Left ventricle myocardium inferior (tissue), 1 donor: ENCODE measurements around the gene POR. TPM values are rescaled to one million over a fixed set of nuclear protein-coding genes. Genes with fewer than 3 reads are reported as not detected.

ENCODE experiments used
- DNase-seq: peaks from one replicate; pipeline ENCODE4 v3.0.0-alpha.2; 2020
- H3K27ac ChIP-seq: fragments of 200-600 bp; replicated peaks from 2 replicates; pipeline ENCODE4 v1.8.0; 2021
- H3K27me3 ChIP-seq: fragments of 200-600 bp; 2 replicates; pipeline ENCODE4 v1.8.0; 2021; ENCODE audit warnings: low read depth
- H3K36me3 ChIP-seq: fragments of 200-600 bp; 2 replicates; pipeline ENCODE4 v1.8.0; 2021
- H3K4me1 ChIP-seq: fragments of 200-600 bp; 2 replicates; pipeline ENCODE4 v1.8.0; 2021
- H3K4me3 ChIP-seq: fragments of 200-600 bp; 2 replicates; pipeline ENCODE4 v1.8.0; 2021; ENCODE audit warnings: mild to moderate bottlenecking, moderate library complexity
- H3K9me3 ChIP-seq: fragments of 200-600 bp; replicated peaks from 2 replicates; pipeline ENCODE4 v1.8.0; 2021
- CTCF ChIP-seq: fragments of 200-600 bp; IDR thresholded peaks from 2 replicates; pipeline ENCODE4 v1.8.0; 2021; ENCODE audit warnings: antibody characterized with exemption, mild to moderate bottlenecking, borderline replicate concordance
- intact Hi-C: fragments of 100-400 bp; cut with micrococcal nuclease; formaldehyde crosslinking; loops from one replicate; pipeline ENCODE4 v1.11.0; 2022
- total RNA-seq: library from RNA; stranded (reverse); fragmentation: NEBNext Ultra II Directional; extraction: Animal tissue kit (Norgen Biotek cat#: 25700); gene quantifications from one replicate; pipeline ENCODE4 v1.2.1, GENCODE V29; 2021
- donor health status: DM: no; HTN: yes; CAD: no; lungs with severe emphysema.

Gene POR
- total RNA-seq, 1 donor from 2014 or later = 72.9 TPM

DNA sequence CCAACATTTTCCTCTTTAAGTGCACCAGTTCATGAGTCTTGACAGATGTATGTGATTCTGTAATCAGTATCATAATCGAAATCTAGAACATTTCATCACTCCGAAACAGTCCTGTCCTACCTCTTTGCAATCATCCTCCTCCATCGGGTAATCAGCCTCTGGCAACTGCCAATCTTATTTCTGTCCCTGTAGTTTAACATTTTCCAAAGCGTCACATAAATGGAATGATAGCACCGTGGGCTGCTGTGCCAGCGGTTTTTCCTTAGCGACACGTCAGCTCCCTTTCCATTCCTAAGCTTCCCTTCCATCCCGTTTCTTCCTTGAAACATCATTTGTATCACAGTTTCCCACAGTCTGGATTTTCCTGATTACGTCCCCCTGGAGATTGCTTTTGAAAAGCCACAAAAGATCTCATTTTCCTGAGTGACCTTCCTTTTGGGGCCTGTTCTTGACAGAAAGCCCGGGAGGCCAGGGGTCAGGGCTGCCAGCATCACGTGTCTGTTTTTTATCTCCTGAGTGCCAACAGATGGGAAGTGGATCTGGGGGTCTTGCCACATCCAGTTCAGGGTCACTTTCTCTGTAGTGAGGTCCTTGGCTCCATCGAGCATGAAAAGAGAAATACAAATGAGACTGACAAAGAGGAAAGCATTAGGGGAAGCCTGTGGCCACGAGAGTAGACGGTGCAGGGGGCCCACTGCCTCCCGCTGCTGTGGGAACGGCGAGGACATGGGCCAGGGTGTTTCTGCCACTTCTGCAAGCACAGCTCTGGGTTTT is 47.8 kb downstream of the POR start:
- intact Hi-C loops = no loop called here
- H3K36me3 ChIP-seq = peaks cover 17% of the 10 kb centered on the region
- TF ChIP-seq CTCF = no peak
- peak overlapping the region; percentile 18 for H3K4me3 ChIP-seq
- DNase-seq = no peak
- H3K27me3 ChIP-seq = no peaks in the 10 kb centered on the region
- H3K9me3 ChIP-seq = no peaks in the 10 kb centered on the region
- peaks cover 63% of the 10 kb centered on the region for H3K4me1 ChIP-seq
- H3K27ac ChIP-seq = peak overlapping the region; percentile 89

DNA sequence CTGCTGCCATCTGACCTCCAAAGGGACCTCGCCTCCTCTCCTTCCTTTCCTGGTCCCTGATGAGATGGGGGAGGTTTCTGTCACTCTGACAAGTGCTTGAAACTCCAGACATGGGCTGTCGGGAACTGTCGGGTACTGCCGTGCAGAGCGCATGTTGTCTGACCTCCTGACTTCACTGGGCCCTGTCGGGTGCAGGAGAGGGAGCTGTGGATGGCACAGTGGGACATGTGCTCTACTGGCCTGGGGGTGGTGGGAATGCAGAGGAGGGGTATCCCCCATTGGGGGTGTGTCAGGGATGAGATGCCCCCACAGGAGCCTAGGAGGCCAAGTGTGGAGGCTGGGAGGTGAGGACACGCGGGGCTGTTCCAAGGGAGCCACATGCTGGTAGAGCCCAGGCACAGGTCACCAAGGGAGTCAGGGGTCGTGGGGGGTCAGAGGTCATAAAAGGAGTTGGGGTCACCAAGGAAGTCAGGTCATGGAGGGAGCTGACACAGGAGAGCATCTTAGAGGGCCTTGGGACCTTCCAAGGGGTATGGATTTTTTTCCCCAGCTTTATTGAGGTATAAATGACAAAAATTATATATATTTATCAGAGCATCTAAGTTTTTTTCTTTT is 48.5 kb downstream of the POR start:
- peaks cover 70% of the 10 kb centered on the region for H3K4me1 ChIP-seq
- TF ChIP-seq CTCF = no peak
- intact Hi-C loops = no loop called here
- peak overlapping the region; percentile 18 for H3K4me3 ChIP-seq
- H3K9me3 ChIP-seq = no peaks in the 10 kb centered on the region
- DNase-seq = no peak
- no peaks in the 10 kb centered on the region for H3K27me3 ChIP-seq
- peak overlapping the region; percentile 89 for H3K27ac ChIP-seq
- H3K36me3 ChIP-seq = peaks cover 10% of the 10 kb centered on the region

DNA sequence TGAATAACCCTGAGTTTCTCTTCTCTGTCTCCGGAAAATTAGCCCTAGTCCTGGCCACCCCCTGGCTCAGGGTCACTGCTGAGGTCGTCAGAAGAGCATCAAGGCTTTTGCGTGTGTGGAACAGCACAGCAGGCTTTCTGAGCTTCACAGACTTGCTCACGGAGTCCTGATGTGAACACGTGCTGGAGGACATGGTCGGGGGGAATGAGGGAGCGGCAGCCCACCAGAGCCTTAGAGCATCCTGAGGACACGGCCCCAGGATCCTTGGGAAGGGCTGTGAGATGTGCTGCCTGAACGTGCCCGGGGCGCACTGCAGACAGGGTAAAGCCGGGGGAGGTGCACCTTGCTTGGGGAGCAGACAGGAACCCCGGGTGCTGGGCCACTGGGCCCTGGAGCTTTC is 50.7 kb downstream of the POR start:
- H3K36me3 ChIP-seq = peaks cover 3% of the 10 kb centered on the region
- H3K27ac ChIP-seq = peak overlapping the region; percentile 89
- no peak for DNase-seq
- TF ChIP-seq CTCF = no peak
- H3K27me3 ChIP-seq = no peaks in the 10 kb centered on the region
- no peaks in the 10 kb centered on the region for H3K9me3 ChIP-seq
- H3K4me1 ChIP-seq = peaks cover 90% of the 10 kb centered on the region
- intact Hi-C loops = no loop called here
- H3K4me3 ChIP-seq = peak overlapping the region; percentile 19

DNA sequence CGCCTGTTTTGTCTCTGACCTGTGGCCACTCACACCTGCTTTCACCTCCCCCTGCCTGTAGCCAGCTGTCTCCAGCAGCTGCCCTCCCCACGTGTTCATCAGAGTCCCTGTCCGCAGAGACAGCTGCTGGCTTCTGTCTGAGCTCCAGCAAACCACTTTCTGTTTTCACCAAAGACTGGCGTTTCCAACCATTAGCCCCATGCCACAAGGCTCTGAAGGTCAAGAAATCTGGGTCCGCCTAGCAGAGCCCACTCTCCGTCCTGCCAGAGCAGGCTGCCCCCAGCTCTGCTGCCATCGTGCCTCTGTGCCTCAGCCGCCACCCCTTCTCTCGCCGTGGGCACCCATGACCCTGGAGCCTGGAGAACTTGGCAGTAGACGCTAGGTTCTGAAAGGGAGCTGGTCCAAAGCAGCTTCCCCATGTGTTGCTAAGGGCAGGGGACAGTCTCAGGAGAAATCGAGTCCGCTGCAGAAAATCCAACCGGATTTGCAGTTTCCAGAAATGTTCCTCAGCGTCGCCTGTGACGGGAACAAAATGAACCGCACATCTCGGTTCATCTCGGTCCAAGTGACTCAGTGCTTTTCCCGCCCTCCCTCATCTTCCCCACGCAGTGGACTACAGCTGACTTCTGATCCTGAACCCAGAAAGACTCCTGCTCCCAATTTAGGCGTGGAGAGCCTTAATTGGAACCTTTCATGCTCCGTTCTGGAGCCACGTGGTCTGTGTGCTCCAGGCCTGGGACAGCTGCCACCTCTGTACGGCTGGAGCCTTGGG is 51.4 kb downstream of the POR start:
- Histone ChIP-seq H3K27ac (peak overlapping the region; percentile 89), H3K9me3 (no peaks in the 10 kb centered on the region), H3K27me3 (no peaks in the 10 kb centered on the region), H3K4me3 (peak overlapping the region; percentile 19), H3K36me3 (peaks cover 3% of the 10 kb centered on the region), H3K4me1 (peaks cover 91% of the 10 kb centered on the region)
- DNase-seq = peak; percentile 66
- no peak for TF ChIP-seq CTCF
- intact Hi-C loops = no loop called here

GRCh38 chr7:75967055-75967454 is 52.1 kb downstream of the POR start:
- Histone ChIP-seq H3K36me3 (peaks cover 3% of the 10 kb centered on the region), H3K27ac (peak overlapping the region; percentile 89), H3K9me3 (no peaks in the 10 kb centered on the region), H3K4me1 (peaks cover 91% of the 10 kb centered on the region), H3K4me3 (no peak overlapping the region), H3K27me3 (no peaks in the 10 kb centered on the region)
- DNase-seq = no peak
- intact Hi-C loops = no loop called here
- no peak for TF ChIP-seq CTCF
